ENCODE data around the gene SYVN1.

DNA sequence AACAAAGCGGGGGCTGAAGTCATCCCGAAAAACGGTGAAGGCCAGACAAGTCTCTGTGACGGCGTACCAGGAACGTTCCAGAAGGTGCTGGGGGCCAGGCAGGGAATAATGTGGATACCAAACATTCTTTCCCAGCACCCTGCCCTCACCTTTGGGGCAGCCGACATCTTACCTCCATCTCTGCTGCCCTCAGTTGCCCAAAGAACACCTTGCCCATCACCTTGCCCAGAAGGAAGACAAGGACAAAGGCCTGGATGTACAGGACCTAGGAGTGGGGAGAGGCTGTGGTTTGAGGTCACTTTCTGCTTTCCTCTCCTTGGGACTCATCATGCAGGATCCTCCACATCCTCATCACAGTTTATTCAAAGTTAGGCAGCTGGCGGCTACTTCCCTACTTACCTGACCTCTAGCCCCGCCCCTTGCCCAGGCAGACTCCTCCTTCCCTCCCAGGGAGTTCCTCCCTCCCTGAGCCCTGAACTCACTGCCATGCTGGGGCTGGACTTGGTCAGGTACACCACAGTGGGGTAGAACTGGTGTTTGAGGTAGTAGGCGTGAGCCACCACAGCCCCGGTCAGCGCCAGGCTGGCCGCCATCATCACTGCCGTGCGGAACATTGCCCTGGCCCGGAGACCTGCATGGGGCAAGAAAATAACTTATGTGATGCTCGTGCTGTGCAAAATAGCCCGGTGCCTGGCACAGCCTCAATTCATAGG lies 1.2 kb downstream of the SYVN1 start:
- TF ChIP-seq TCF7L2 (IDR thresholded peaks at IDR 0.05; ENCODE audit: borderline replicate concordance, extremely low read depth, insufficient read depth, insufficient read length) (no peak), CBX3 (IDR thresholded peaks at IDR 0.05; ENCODE audit: low read depth) (no peak), JUND (IDR thresholded peaks at IDR 0.05) (no peak), POLR2A (IDR thresholded peaks at IDR 0.05; ENCODE audit: borderline replicate concordance, extremely low read depth, insufficient read depth, insufficient read length) (no peak), CTCF (IDR thresholded peaks at IDR 0.05 in 2 of 3, conservative IDR thresholded peaks at IDR 0.05 in 1 of 3; ENCODE audit: borderline replicate concordance in 1 of 3, insufficient read depth in 1 of 3, low read depth in 2 of 3, low read length in 2 of 3) (no peak), EZH2 (IDR thresholded peaks at IDR 0.05) (no peak), POLR2AphosphoS5 (IDR thresholded peaks at IDR 0.05; ENCODE audit: low read depth, low read length) (peak; percentile 75), ZBTB33 (IDR thresholded peaks at IDR 0.05; ENCODE audit: extremely low read depth, insufficient replicate concordance, low read length) (no peak), EZH2phosphoT487 (IDR thresholded peaks at IDR 0.05; ENCODE audit: borderline replicate concordance) (no peak)
